ENCODE measurements around the gene TMC8.
"Not testable (repeated sequence)": the region's sequence is repeated elsewhere in the genome, so short reads cannot be mapped to it uniquely, and the experiment has no call there.

TMC8 gene

GRCh38 chr17:78168903-78169793 lies 38.6 kb downstream of the TMC8 start:
- peak overlapping the region; percentile 65 for H3K27ac Mint-ChIP-seq
- H3K4me1 Mint-ChIP-seq (ENCODE audit: low read depth): peaks cover 48% of the 10 kb centered on the region
- peaks cover 34% of the 10 kb centered on the region for H3K36me3 Mint-ChIP-seq (ENCODE audit: low read depth)
- H3K27me3 Mint-ChIP-seq: no peaks in the 10 kb centered on the region
- peak overlapping the region; percentile 78 for H3K4me3 Mint-ChIP-seq
- no peaks in the 10 kb centered on the region for H3K9me3 Mint-ChIP-seq

- H3K27me3 Mint-ChIP-seq: no peaks in the 10 kb centered on the region
- peak overlapping the region; percentile 68 for H3K27ac Mint-ChIP-seq
- H3K4me3 Mint-ChIP-seq: peak overlapping the region; percentile 78
- no peaks in the 10 kb centered on the region for H3K9me3 Mint-ChIP-seq
- peaks cover 52% of the 10 kb centered on the region for H3K4me1 Mint-ChIP-seq (ENCODE audit: low read depth)
- peaks cover 41% of the 10 kb centered on the region for H3K36me3 Mint-ChIP-seq (ENCODE audit: low read depth)
Measured at GRCh38 chr17:78170692-78171590, 40.4 kb downstream of the TMC8 start.

- not testable (repeated sequence) for H3K9me3 Mint-ChIP-seq, H3K27me3 Mint-ChIP-seq
- Mint-ChIP-seq H3K36me3 (ENCODE audit: low read depth) (peaks cover 41% of the 10 kb centered on the region), H3K4me1 (ENCODE audit: low read depth) (peaks cover 59% of the 10 kb centered on the region), H3K27ac (peak overlapping the region; percentile 36), H3K4me3 (peak overlapping the region; percentile 57)
Measured at GRCh38 chr17:78171591-78172248, 41.1 kb downstream of the TMC8 start.

- peaks cover 65% of the 10 kb centered on the region for H3K4me1 Mint-ChIP-seq (ENCODE audit: low read depth)
- no peaks in the 10 kb centered on the region for H3K27me3 Mint-ChIP-seq
- H3K4me3 Mint-ChIP-seq: peak overlapping the region; percentile 57
- H3K9me3 Mint-ChIP-seq: no peaks in the 10 kb centered on the region
- peaks cover 45% of the 10 kb centered on the region for H3K36me3 Mint-ChIP-seq (ENCODE audit: low read depth)
- peak overlapping the region; percentile 70 for H3K27ac Mint-ChIP-seq
Measured at GRCh38 chr17:78172249-78173051, 41.9 kb downstream of the TMC8 start.

GRCh38 chr17:78173097-78173715 lies 42.6 kb downstream of the TMC8 start:
- Mint-ChIP-seq H3K9me3 (no peaks in the 10 kb centered on the region), H3K27ac (peak overlapping the region; percentile 70), H3K27me3 (no peaks in the 10 kb centered on the region), H3K4me3 (peak overlapping the region; percentile 57), H3K36me3 (ENCODE audit: low read depth) (peaks cover 45% of the 10 kb centered on the region), H3K4me1 (ENCODE audit: low read depth) (peaks cover 62% of the 10 kb centered on the region)

- peaks cover 56% of the 10 kb centered on the region for H3K36me3 Mint-ChIP-seq (ENCODE audit: low read depth)
Measured at GRCh38 chr17:78174346-78174869, 43.8 kb downstream of the TMC8 start.

GRCh38 chr17:78174870-78175642 lies 44.5 kb downstream of the TMC8 start:
- H3K27me3 Mint-ChIP-seq: no peaks in the 10 kb centered on the region
- no peaks in the 10 kb centered on the region for H3K9me3 Mint-ChIP-seq
- H3K4me1 Mint-ChIP-seq (ENCODE audit: low read depth): peaks cover 67% of the 10 kb centered on the region
- H3K27ac Mint-ChIP-seq: peak overlapping the region; percentile 31
- peaks cover 60% of the 10 kb centered on the region for H3K36me3 Mint-ChIP-seq (ENCODE audit: low read depth)
- no peak overlapping the region for H3K4me3 Mint-ChIP-seq

More at GRCh38 chr17:78174346-78174869, 43.8 kb downstream of the TMC8 start:
- Mint-ChIP-seq H3K4me3 (no peak overlapping the region), H3K27me3 (no peaks in the 10 kb centered on the region), H3K27ac (peak overlapping the region; percentile 31), H3K4me1 (ENCODE audit: low read depth) (peaks cover 65% of the 10 kb centered on the region), H3K9me3 (no peaks in the 10 kb centered on the region)

GRCh38 chr17:78175643-78175981 lies 45.0 kb downstream of the TMC8 start:
- H3K4me3 Mint-ChIP-seq: no peak overlapping the region
- no peak overlapping the region for H3K27ac Mint-ChIP-seq
- peaks cover 64% of the 10 kb centered on the region for H3K36me3 Mint-ChIP-seq (ENCODE audit: low read depth)
- peaks cover 67% of the 10 kb centered on the region for H3K4me1 Mint-ChIP-seq (ENCODE audit: low read depth)
- H3K27me3 Mint-ChIP-seq: no peaks in the 10 kb centered on the region
- no peaks in the 10 kb centered on the region for H3K9me3 Mint-ChIP-seq

- Mint-ChIP-seq H3K4me1 (ENCODE audit: low read depth) (peaks cover 61% of the 10 kb centered on the region), H3K4me3 (peak overlapping the region; percentile 13), H3K9me3 (no peaks in the 10 kb centered on the region), H3K27ac (no peak overlapping the region), H3K27me3 (no peaks in the 10 kb centered on the region), H3K36me3 (ENCODE audit: low read depth) (peaks cover 65% of the 10 kb centered on the region)
Measured at GRCh38 chr17:78176548-78177025, 46.0 kb downstream of the TMC8 start.

GRCh38 chr17:78179372-78179771 lies 48.8 kb downstream of the TMC8 start:
- H3K27me3 Mint-ChIP-seq: no peaks in the 10 kb centered on the region
- H3K4me1 Mint-ChIP-seq (ENCODE audit: low read depth): peaks cover 35% of the 10 kb centered on the region
- no peak overlapping the region for H3K4me3 Mint-ChIP-seq
- peaks cover 59% of the 10 kb centered on the region for H3K36me3 Mint-ChIP-seq (ENCODE audit: low read depth)
- peak overlapping the region; percentile 58 for H3K27ac Mint-ChIP-seq
- no peaks in the 10 kb centered on the region for H3K9me3 Mint-ChIP-seq

- Mint-ChIP-seq H3K36me3 (ENCODE audit: low read depth) (peaks cover 64% of the 10 kb centered on the region), H3K9me3 (no peaks in the 10 kb centered on the region), H3K4me1 (ENCODE audit: low read depth) (peaks cover 40% of the 10 kb centered on the region), H3K27ac (peak overlapping the region; percentile 21), H3K27me3 (no peaks in the 10 kb centered on the region), H3K4me3 (peak overlapping the region; percentile 56)
Measured at GRCh38 chr17:78180083-78180482, 49.5 kb downstream of the TMC8 start.

- H3K9me3 Mint-ChIP-seq: no peaks in the 10 kb centered on the region
- H3K36me3 Mint-ChIP-seq (ENCODE audit: low read depth): peaks cover 61% of the 10 kb centered on the region
- H3K27me3 Mint-ChIP-seq: no peaks in the 10 kb centered on the region
- peak overlapping the region; percentile 21 for H3K27ac Mint-ChIP-seq
- peak overlapping the region; percentile 56 for H3K4me3 Mint-ChIP-seq
- H3K4me1 Mint-ChIP-seq (ENCODE audit: low read depth): peaks cover 44% of the 10 kb centered on the region
Measured at GRCh38 chr17:78180508-78180907, 49.9 kb downstream of the TMC8 start.

GRCh38 chr17:78182504-78182903 lies 51.9 kb downstream of the TMC8 start:
- no peaks in the 10 kb centered on the region for H3K9me3 Mint-ChIP-seq
- no peaks in the 10 kb centered on the region for H3K27me3 Mint-ChIP-seq
- no peak overlapping the region for H3K4me3 Mint-ChIP-seq
- no peak overlapping the region for H3K27ac Mint-ChIP-seq
- peaks cover 43% of the 10 kb centered on the region for H3K4me1 Mint-ChIP-seq (ENCODE audit: low read depth)
- peaks cover 57% of the 10 kb centered on the region for H3K36me3 Mint-ChIP-seq (ENCODE audit: low read depth)

All from stimulated activated naive CD8-positive, alpha-beta T cell treated with anti-CD3 and anti-CD28 coated beads, Interleukin-15, Interleukin-2, amounts not matched to agents 100 ng/mL and 50 ng/mL, for 24 hours (primary cell).